Lower leg skin (tissue), 4 donors: Measurements from ENCODE around the gene RCE1. TPM values are rescaled to one million over a fixed set of nuclear protein-coding genes. Genes with fewer than 3 reads are reported as not detected.

Experiments used
- DNase-seq, 2 donors: peaks; one replicate each; pipeline ENCODE4 v3.0.0-alpha.2; 2019; ENCODE audit warnings: low spot score in 2 of 2
- H3K4me3 ChIP-seq: fragments of 200-600 bp; sonication (generic); 2 replicates; pipeline ENCODE4 v1.5.1; 2017; ENCODE audit warnings: mild to moderate bottlenecking, low read depth; ENCODE audit not compliant: poor library complexity, severe bottlenecking
- CTCF ChIP-seq, 3 donors: fragments of 450-650 bp; IDR thresholded peaks; one replicate each; pipeline ENCODE4 v1.5.1; 2016; ENCODE audit warnings: antibody characterized with exemption in 3 of 3, mild to moderate bottlenecking in 3 of 3, moderate library complexity in 2 of 3
- POLR2A ChIP-seq, 2 donors: fragments of 450-650 bp; IDR thresholded peaks; one replicate each; pipeline ENCODE4 v1.6.1; 2016 to 2017; ENCODE audit warnings: antibody characterized with exemption in 2 of 2, mild to moderate bottlenecking in 1 of 2, moderate library complexity in 1 of 2
- WGBS, 2 donors: methylation state at CpG; one replicate each; pipeline ENCODE4 v1.1.5; 2018; 5-methylcytosine and 5-hydroxymethylcytosine counted together
- intact Hi-C: fragments of 100-400 bp; cut with DNase I; formaldehyde crosslinking; loops from one replicate; pipeline ENCODE4 v1.15.0; 2023; ENCODE audit warnings: low total_unique reads
- total RNA-seq, 4 donors: library from RNA; depleted of rRNA; stranded (reverse); fragments of >200 nt; gene quantifications; one replicate each; pipeline ENCODE4 v1.1.0, GENCODE V29; 2016

The RCE1 gene
- total RNA-seq, 4 donors from 2014 or later: 23.8 to 32.8 (median 29.7) TPM

- 88 to 89% methylated on average over 12 of the region's 12 CpGs for WGBS, 2 donors
- no peak for DNase-seq
- H3K4me3 ChIP-seq: no peak overlapping the region
- intact Hi-C loops: no loop called here
- TF ChIP-seq POLR2A (IDR thresholded peaks at IDR 0.05): no peak
- TF ChIP-seq CTCF (IDR thresholded peaks at IDR 0.05): no peak
These were observed 11.0 kb downstream of the RCE1 start for GRCh38 chr11:66854231-66854661.

- WGBS, 2 donors: 97% methylated on average over 14 of the region's 15 CpGs
- H3K4me3 ChIP-seq: no peak overlapping the region
- TF ChIP-seq POLR2A (IDR thresholded peaks at IDR 0.05) (no peak), CTCF (IDR thresholded peaks at IDR 0.05) (no peak)
- intact Hi-C loops: no loop called here
- DNase-seq: no peak
These were observed 11.5 kb downstream of the RCE1 start for GRCh38 chr11:66854729-66855211.

GRCh38 chr11:66855574-66856495 lies 12.6 kb downstream of the RCE1 start:
- intact Hi-C loops: no loop called here
- WGBS, 2 donors: 6 to 16% methylated on average over 13 to 29 of the region's 51 CpGs
- peak overlapping the region; percentile 30 for H3K4me3 ChIP-seq
- peak; percentile 88 to 98 for DNase-seq
- TF ChIP-seq CTCF (IDR thresholded peaks at IDR 0.05) (no peak), POLR2A (IDR thresholded peaks at IDR 0.05) (no peak)

- WGBS, 2 donors: 1% methylated on average over 32 to 58 of the region's 103 CpGs
- peak within 1 kb of the TSS; percentile 30 for H3K4me3 ChIP-seq
- intact Hi-C loops: no loop called here
- TF ChIP-seq CTCF (IDR thresholded peaks at IDR 0.05) (no peak), POLR2A (IDR thresholded peaks at IDR 0.05) (no peak)
- no peak for DNase-seq
These were observed 13.4 kb downstream of the RCE1 start, which contains the start of gene LRFN4 for GRCh38 chr11:66856496-66857233. Gene LRFN4 (plus strand): TSS chr11:66857064. CDS start chr11:66857745, 681 bp downstream.

GRCh38 chr11:66857234-66857926 lies 14.1 kb downstream of the RCE1 start:
- peak overlapping the region; percentile 6 for H3K4me3 ChIP-seq
- intact Hi-C loops: no loop called here
- DNase-seq: no peak
- TF ChIP-seq POLR2A (IDR thresholded peaks at IDR 0.05) (no peak), CTCF (IDR thresholded peaks at IDR 0.05) (no peak)
- 46 to 68% methylated on average over 31 of the region's 47 CpGs for WGBS, 2 donors
